GM19395 (cell line): Measurements from ENCODE around the gene FGFR3.
A peak's percentile ranks its signal among the peaks of the same experiment; 100 is the strongest.
"Not testable (repeated sequence)": the region's sequence is repeated elsewhere in the genome, so short reads cannot be mapped to it uniquely, and the experiment has no call there.

Experiments used
- ATAC-seq: cut with Tn5 transposase; IDR thresholded peaks from one replicate; pipeline ENCODE4 v1.9.1; 2021; ENCODE audit warnings: mild to moderate bottlenecking, moderate library complexity; ENCODE audit not compliant: unreplicated experiment

FGFR3 gene

DNA sequence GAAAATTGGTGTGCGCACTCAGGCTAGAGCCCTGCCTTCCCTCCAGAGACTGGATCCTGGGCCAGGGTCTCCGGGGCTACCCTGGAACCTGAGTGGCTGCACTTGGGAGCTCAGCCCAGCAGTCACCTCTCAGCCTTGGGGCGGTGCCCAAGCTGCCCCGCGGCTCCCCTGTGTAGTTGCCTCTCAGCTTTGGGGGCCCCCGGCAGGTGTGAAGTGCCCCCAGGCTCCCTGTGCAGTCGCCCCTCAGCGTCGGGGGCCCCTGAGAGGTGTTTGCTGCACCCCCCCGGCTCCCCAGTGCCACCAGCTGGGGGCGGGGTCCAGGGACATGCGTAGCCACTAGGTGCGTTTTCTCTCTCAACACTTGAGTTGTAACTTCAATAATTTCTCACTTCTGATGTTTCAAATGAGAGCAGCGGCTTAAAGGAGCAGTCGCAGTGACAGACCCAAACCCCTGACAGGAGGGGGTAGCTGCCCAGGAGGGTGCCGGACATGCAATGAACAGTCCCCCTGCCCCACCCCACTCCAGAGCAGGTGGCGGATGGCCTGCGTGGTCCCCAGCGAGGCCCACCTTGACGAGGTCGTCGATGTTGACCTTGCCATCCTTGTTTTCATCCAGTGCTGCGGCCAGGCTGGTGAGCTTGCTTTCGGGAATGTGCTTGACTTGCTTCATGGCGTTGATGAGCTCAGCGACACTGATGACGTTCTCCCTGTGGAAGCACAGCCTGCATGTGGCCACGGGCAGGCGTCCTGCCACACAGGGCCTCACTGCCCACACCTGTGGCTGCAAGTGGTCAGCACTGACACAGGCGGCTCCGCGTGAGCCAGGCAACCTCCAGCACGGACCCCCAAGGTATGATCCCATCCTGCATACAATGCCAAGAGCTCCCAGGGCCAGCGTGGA lies 22.3 kb downstream of the FGFR3 start:
- ATAC-seq = no peak

DNA sequence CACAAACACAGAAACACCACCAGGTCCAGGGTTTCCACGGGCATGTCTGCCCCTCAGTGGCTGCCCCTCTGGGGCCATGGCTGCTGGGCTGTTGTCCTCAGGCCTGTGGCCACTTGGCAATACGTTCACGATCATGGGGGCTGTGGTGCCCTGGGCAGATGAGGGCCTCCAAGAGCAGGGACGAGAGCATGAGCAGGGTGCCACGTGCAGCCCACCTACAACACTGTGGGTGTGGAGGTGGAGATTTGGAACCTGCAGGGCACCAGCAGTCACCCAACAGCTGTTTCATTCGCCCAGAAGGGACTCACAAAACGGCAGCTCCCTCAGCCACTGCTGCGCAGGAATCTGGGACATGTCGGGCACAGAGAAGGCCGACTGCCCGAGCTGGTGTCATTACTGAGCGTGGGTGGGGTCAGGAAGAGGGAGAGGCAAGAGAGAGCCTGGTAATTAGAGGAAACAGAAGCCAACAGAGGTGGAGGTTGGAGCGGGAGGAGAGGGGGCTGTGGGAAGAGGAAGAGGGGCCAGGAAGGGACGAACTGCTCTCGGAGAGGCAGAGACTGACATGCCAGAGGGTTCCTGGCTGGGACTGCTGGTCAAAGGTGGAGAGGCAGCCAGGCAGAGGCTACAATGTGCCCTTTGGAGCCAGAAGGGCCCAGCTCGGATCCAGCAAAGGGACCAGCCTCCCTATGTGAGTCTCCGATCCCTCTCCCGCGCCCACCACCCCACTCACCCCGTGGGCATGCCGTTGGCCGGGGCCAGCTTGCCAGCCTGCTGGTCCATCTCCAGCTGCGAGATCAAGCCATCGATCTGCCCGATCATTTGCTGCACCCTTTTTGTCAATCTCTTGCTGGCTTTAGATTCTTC lies 23.1 kb downstream of the FGFR3 start:
- ATAC-seq = no peak

DNA sequence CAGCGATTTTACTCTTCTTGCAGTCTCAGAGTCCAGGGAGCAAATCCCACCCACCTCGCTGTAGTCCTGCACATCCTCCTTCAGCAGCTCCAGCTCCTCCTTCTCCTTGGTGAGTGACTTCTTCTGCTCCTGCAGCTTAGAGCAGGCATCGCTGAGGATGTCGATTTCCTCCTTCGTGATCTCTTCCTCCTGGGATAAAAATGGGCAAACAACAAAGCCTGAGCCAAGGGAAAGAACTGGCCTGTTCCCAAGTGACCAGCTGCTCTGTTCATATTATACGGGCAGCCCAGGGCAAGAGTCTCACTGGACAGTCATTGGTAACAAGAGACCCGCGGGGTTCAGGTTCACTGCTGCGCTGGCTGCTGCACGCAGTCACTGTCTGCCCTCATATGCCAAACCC lies 26.2 kb downstream of the FGFR3 start:
- ATAC-seq = no peak

DNA sequence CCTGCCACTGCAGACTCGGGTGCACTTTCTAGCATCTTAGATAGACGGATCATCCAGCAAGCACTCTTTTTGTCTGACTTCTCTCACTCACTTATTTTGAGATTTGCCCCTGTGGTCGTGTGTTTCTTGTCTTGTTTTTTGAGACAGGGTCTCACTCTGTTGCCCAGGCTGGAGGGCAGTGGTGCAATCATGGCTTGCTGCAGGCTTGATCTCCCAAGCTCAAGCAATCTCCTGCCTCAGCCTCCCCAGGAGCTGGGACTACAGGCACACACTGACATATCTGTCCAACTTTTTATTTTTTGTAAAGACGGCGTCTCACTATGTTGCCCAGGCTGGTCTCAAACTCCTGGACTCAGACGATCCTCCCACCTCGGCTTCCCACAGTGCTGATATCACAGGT lies 26.7 kb downstream of the FGFR3 start:
- no peak for ATAC-seq

DNA sequence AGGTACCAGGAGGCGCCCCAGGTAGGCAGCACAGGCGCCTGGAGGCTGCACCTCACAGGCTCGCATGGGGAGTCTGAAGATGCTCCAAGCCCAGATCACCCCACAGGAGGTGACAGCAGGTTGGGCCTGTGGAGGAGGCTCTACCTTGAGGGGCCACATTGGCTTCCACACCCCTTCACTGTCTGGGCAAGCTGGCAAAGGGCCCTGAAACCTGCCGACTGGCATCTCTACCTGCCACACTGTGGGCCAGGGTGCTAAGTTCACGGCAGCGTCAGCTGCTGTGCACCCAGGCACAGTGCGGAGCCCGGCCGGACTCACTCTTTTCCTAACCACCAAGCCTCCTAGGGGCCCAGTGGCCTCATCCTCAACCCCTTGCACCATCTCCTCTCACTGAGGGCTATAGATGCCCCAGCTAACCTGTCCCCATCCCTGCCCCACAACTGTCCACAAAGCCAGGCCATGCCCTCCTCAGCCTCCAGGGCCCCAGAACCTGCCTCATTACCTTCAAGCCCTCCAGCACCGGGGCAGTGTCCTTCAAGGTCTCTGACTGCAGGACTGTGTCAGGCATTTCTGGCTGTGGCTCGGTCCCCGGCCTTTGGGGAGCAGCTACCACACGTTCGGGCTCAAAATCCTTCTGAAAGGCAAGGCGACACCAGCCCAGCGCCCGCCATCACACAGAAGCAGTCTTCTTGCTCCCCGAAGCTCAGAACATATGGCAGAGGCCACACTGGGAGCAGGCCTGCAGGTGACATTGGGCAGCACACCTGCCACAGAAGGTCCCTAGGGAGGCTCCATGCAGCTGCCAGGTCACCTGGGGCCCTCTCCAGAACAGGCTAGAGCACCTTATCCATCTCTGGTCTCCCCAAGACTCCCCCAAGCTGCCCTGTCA lies 28.8 kb downstream of the FGFR3 start:
- ATAC-seq = no peak

DNA sequence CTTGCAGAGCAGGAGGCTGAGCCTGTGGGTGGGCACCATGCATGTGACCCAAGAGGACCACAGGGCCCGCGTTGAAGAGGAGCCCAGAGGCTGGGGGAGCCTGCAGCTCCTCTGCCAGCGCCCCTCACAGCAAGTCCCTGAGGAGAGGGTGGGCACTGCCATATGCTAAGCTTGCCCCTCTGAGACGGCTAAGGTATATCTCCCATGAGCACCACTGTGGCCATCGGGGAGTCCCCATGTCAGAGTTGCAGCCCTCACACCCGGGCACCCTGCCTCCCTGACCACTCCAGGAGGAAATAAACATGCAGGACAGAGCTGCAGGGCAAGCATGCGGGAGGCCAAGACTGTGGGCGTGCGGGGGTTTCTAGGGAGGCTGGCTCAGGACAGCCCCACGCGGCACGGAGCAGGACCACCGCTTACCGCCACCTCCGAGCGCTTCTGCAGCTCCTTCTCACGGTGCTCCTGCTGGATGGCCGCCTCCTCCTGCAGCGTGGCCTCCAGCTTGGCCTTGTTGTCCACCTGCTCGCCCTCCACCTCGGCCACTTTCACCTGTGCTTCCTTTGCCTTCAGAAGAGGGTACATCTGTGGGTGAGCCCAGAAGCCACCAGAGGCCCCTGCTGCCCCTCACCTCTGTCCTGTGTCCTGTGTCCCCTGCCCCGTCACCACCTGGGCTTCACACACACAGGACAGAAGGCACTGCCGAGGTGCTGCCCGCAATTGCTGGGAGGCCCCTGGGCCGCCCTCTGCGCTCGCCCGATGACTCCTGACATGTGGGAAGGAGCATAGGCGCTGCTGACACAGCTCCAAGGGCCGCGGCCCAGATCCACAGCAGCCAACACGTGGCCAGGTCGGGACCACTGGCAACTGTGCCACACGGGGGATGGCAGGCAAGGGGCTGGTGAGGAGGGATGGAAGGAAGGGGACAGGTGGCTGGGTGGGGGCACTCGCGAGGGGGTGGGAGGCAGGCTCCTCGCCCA lies 29.8 kb downstream of the FGFR3 start:
- ATAC-seq = no peak

DNA sequence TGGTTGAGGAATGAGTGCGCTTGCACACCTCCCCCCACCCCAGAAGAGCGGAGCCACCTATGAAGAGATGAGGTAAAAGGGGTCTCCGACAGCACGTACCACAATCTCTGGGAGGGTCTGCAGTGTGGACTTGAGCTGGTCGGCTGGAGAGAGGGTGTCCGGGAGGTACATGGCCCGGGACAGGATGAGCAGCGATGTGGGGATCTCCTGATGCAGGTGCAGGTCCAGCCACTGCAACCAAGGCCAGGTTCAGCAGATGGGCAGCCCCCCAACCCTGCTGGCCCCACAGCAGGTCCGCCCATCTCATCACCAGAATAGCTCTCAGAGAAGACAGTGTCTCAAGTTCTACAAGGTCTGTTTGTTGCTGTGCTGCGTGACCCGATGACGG lies 30.4 kb downstream of the FGFR3 start:
- ATAC-seq = no peak

DNA sequence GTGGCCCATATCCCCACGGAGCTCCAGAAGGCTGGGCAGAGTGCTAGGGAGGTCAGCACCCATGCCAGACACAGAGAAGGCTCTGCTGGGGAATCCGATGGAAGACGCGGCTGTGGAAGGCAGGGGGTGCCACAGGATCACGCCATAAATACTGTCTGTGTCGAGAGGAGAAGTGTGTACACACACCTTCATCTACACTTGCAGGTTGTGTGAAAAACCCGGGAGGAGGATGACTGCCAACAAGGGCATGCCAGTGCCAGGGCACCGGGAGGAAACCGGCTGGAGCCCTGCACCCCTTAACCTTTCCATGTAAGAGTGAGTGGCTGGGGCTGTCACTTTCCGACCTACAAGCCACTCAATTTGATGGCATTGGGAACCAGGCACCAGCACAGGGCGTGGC lies 31.7 kb downstream of the FGFR3 start:
- no peak for ATAC-seq

DNA sequence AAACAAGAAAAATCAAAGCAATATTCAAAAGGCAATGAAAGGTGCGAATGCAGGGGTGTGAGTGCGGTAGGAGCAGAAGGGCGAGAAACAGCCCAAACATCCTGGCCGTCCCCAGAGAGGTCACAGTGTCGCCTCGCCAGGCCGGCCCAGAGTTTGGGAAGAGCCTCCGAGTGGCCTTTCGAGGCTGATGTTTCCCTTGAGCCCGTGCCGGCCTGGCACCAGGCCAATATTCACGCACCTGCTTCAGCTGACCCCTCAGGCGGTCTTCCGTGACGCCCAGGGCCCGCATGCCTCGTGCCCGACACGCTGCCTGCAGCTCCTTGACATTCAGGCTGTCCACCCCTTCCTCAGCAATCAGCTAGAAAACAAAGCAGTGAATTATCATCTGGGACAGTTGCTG lies 32.2 kb downstream of the FGFR3 start:
- ATAC-seq = no peak

DNA sequence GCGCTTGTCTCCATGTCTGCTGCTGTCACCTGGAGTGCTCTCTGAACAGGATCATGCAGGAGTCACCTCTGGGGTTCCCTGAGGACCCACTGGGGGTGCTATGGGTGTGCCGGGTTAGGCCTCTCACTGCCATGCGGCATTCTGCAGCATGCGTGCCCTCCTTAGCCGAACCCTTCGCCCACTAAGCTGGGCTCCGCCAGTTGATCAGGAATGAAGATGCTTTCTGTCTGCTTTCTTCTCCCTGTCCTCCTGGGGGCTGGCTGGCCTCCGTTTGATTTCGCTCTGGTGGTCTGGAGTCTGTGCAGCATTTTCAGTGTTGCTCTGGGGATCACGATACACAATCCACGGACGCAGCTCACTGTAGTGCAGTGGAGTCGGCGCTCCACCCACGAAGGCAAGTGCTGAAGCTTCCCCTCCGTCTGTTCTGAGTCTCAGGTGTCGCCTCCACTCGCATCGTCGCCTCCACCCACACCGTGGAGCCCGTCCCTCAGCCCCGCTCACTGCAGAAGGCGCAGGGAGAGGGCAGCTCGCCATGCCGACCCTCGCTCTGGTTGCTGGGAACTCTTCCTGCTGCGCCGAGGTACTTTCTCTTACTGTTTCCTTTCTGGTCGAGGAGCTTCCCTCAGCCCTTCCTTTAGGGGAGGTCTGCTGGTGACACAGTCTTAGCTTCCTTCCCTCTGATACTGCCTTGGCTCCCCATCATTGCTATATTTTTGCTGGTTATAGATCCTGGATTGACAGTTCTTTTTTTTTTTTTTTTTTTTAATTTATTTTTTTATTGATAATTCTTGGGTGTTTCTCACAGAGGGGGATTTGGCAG lies 33.6 kb downstream of the FGFR3 start:
- ATAC-seq = no peak

DNA sequence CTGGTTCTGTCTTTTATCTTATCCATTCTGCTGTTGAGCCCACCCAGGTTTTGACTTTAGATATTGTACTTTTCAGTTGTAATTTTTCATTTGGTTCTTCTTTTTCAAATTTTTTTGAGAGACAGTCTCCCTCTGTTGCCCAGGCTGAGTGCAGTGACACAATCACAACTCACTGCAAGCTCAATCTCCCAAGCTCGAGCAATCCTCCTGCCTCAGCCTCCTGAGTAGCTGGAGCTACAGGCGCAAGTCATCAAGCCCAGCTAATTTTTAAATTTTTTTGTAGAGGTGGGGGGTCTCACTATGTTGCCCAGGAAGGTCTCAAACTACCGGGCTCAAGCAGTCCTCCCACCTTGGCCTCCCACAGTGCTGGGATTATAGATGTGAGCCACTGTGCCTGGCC lies 37.1 kb downstream of the FGFR3 start:
- ATAC-seq = no peak

DNA sequence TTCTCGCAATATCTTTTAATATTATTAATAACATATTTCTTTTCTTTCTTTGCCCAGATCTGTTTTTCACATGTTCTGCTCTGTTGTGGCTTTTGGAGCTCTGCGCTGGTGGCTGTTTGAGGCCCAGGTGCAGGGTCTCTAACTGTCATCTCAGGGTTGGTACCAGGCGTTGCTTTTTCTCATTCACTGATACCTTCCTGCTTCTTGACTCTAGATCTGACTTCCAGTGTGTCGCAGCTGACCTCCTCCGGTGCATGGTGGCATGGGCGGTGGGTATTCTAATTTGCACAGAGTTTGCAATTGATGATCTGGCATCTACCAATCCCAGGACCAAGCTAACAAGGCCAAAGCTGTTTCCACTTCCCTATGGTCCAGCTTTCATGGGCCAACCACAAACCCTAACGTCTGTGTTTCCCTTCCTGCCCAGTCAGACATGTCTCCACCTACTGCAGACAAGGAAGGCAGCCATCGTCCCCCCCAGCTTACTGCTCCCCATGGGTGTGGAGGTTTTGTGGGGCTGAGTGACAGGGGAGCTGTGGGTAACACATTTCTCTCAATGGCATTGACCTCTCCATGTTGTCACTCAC lies 37.6 kb downstream of the FGFR3 start:
- no peak for ATAC-seq

DNA sequence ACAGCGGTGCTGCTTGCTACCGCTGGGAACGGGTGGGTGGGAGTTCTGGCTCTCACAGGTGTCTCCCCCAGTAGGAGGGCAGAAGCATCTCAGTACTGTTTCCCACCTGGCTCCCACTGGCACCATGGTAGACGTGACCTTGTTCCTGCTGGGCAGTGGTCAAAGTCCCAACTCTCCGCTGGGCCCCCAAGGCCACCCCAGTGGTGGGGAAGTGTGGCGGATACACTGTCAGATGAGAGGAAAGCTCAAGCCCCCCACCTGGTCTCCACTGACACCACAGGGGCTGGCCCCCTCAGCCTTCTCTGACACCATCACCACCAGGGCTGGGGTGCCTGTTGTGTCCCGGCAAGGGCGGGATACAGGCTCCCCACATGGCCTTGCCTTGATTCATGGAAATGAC lies 38.2 kb downstream of the FGFR3 start:
- ATAC-seq = no peak

DNA sequence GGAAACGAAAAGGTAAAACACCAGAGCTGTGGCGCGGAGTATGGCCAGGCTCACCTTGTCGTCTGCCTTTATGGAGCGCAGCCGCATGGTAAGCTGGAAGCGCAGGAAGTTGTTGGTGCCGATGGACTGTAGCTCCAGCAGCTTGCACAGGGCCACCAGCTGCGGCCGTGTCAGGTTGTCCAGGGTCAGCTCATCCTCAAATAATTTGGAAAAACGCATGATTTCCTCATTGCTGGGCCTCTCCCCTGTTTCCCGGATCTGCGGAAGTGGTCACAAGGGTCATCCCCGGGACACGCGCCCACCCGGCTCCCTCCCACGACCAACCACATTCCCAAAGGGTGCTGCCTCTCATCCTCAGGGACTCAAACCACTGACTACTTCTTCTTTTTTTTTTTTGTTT lies 39.6 kb downstream of the FGFR3 start:
- no peak for ATAC-seq

DNA sequence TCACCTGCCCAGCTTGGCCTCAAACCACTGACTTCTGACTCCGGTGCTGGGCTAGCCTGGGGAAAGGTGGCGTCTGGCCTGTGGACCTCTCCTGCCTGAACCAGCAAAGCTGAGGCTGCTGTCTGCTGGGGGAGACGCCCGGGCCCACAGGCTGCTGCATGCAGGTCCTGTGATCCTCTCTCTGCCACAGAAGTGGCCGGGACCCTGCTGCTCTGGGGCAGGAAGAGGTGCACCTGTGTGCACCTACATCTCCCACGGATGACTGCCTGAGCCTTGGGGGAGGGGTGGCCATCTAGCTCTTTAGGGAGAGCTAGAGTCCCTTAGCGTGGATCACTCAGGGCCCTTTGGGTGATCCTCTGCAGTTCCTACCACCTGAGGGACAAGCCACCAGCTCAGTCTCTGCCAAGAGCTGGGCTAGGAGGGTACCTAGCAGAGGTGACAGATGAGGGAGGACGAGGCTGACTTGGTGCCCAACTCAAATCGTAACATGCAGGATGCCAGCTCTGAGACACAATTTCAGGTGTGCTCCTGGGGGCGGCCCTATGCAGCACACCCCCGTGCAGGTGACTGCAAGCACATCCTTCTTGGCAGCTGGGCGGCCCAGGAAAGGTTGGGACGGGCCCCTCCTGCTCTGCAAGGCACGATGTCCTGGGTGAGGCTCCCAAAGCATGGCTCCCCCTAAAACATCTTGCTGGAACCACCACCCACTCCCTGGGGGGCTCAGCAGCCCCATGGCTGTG lies 40.4 kb downstream of the FGFR3 start:
- ATAC-seq = peak; percentile 22

DNA sequence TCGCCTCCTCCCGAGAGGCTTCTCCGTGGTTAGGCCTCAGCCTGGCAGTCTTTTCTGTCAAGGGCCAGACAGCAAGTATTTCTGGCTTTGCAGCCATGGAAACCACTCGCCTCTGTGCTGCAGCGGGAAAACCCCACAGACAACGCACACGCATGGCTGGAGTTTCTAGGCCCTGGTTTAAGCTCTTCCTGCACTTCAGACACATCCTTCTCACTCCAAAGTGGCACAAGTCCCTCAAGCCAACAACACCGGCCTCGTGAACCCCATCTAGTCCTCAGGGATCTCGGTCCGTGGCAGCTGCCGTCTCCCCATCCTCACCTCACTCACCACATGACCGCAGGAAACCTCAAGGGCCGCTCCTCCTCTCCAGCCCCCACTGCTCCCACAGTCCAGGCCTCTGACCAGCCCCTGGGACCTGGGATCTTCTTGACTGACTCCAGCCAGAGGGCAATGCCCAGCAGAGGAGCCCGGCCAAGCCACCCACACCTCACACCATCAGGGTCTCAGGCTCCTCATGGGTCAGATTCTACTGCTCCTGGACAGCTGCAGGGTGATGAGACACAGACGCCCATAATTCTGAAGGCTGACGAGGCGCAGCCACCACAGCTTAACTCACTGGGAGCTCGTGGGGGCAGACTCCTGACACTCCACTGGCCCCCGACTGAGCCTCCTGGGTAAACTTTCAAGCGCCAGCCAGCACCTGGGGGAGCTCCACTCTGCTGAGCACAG lies 41.1 kb downstream of the FGFR3 start:
- peak; percentile 72 for ATAC-seq

DNA sequence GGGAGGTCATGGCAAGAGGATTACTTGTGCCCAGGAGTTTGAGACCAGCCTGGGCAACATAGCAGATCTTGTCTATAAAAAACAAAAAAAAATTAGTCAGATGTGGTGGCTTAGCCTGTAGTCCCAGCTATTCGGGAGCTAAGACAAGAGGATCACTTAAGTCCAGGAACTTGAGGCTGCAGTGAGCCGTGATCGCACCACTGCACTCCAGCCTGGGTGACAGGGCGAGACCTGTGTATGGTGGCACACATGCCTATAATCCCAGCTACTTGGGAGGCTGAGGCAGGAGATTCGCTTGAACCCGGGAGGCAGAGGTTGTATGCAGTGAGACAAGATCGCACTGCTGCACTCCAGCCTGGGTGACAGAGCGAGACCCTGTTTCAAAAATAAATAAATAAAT lies 42.7 kb downstream of the FGFR3 start:
- not testable (repeated sequence) for ATAC-seq
